Measurements from ENCODE around the gene ASCC1. TPM values are rescaled to one million over a fixed set of nuclear protein-coding genes. Genes with fewer than 3 reads are reported as not detected.

Gene ASCC1
- total and polyA plus RNA-seq, 2 experiments from 2014 or later, result 25.2 to 30.0 TPM

DNA sequence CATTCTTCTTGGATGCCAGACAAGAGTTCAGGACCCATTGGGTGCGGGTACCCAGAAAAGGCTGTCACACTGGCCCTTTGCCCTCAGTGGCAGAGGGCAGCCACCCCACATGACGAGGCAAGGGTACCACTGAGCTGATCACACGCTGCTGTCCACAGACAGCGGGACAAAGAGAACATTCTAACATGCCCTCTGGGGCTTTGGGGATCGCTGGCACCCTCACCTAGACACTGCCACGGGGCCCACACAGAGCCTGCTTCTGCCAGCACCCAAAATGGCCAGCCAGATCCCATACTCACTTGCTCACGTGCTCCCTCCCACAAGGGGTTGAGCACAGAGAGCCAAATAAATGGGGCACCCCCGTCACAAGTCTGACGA lies 111.0 kb downstream of the ASCC1 start:
- H3K4me2 ChIP-seq (ENCODE audit: unreplicated experiment), result no peak overlapping the region
- H2AFZ ChIP-seq, result no peak overlapping the region
- no peaks in the 10 kb centered on the region for H3K27me3 ChIP-seq (replicated peaks; ENCODE audit: insufficient read depth)
- DNase-seq, result no peak
- in situ Hi-C loops (cut with MboI), result no loop called here
- H3K9ac ChIP-seq, result no peak overlapping the region
- no peaks in the 10 kb centered on the region for H3K9me2 ChIP-seq (ENCODE audit: insufficient read depth)
- H3K36me3 ChIP-seq (ENCODE audit: low read depth), result peaks cover 14% of the 10 kb centered on the region; the same call in 1 of the 2 replicates
- no peaks in the 10 kb centered on the region for H4K20me1 ChIP-seq (ENCODE audit: insufficient read depth)
- 0 out of 2 replicates have a peak, but pooled peaks cover 9% of the 10 kb centered on the region for H3K4me1 ChIP-seq (ENCODE audit: insufficient read depth)
- no peak overlapping the region for H3K4me3 ChIP-seq
- H3K9me3 ChIP-seq (ENCODE audit: low read depth), result no peaks in the 10 kb centered on the region
- WGBS, 2 experiments (ENCODE audit: low coverage in 1 of 2, low lambda C conversion rate in 2 of 2, missing lambda C conversion rate in 2 of 2), result 90 to 96% methylated on average over 9 of the region's 9 CpGs
- H3K27ac ChIP-seq, result no peak overlapping the region
- TF ChIP-seq EZH2 (IDR thresholded peaks at IDR 0.05; ENCODE audit: insufficient read depth, poor library complexity, severe bottlenecking), result no peak
- TF ChIP-seq EZH2phosphoT487 (IDR thresholded peaks at IDR 0.05; ENCODE audit: insufficient read depth, low read depth), result no peak
- H3K79me2 ChIP-seq (ENCODE audit: insufficient read depth), result no peaks in the 10 kb centered on the region
- H3F3A ChIP-seq (ENCODE audit: insufficient read depth), result no peaks in the 10 kb centered on the region

DNA sequence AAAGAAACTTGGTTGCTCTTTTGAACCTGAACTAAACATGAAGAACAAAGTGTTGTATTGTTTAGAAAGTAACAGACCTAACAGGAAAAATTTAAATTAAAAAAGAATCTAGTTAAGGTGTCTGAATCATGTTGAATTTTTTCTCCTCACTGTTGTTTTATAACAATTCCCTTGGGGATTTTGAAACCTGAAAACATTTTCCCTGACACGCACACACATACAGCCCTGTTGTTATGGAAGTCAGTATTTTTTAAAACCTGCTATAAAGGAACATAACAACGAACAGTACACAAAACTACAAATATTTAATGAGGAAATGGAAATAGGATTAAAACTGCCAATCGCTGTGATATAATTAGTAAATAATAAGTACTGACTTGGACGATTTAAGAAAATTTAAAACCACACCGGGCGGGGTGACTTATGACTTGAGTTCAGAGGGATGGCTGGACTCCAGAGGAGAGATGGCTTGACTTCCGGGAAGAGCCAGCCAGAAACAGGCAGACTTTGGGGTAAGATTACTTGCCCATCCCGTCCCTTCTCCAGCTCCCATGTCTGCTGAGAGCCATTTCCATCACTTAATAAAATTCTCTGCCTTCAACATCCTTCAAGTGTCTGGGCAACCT lies 111.5 kb downstream of the ASCC1 start:
- Histone ChIP-seq H3K4me3 (no peak overlapping the region), H3K79me2 (ENCODE audit: insufficient read depth) (no peaks in the 10 kb centered on the region), H2AFZ (no peak overlapping the region), H3K27ac (no peak overlapping the region), H3K4me2 (ENCODE audit: unreplicated experiment) (no peak overlapping the region), H3F3A (ENCODE audit: insufficient read depth) (no peaks in the 10 kb centered on the region), H3K9ac (no peak overlapping the region), H3K4me1 (ENCODE audit: insufficient read depth) (0 out of 2 replicates have a peak, but pooled peaks cover 9% of the 10 kb centered on the region), H4K20me1 (ENCODE audit: insufficient read depth) (no peaks in the 10 kb centered on the region), H3K36me3 (ENCODE audit: low read depth) (peaks cover 14% of the 10 kb centered on the region; the same call in 1 of the 2 replicates), H3K9me2 (ENCODE audit: insufficient read depth) (no peaks in the 10 kb centered on the region), H3K27me3 (replicated peaks; ENCODE audit: insufficient read depth) (no peaks in the 10 kb centered on the region), H3K9me3 (ENCODE audit: low read depth) (no peaks in the 10 kb centered on the region)
- in situ Hi-C loops (cut with MboI), result no loop called here
- no peak for TF ChIP-seq EZH2 (IDR thresholded peaks at IDR 0.05; ENCODE audit: insufficient read depth, poor library complexity, severe bottlenecking)
- TF ChIP-seq EZH2phosphoT487 (IDR thresholded peaks at IDR 0.05; ENCODE audit: insufficient read depth, low read depth), result no peak
- WGBS, 2 experiments (ENCODE audit: low coverage in 1 of 2, low lambda C conversion rate in 2 of 2, missing lambda C conversion rate in 2 of 2), result 34 to 37% methylated on average over 8 of the region's 8 CpGs
- peak; percentile 62 for DNase-seq

DNA sequence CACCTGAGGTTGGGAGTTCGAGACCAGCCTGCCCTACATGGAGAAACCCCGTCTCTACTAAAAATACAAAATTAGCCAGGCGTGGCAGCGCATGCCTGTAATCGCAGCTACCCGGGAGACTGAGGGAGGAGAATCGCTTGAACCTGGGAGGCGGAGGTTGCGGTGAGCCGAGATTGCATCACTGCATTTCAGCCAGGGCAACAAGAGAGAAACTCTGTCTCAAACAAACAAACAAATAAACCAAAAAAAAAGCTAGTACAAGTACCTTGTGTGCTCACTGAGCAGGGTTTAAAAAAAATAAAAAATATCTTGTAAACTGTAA lies 116.5 kb downstream of the ASCC1 start:
- peaks cover 22% of the 10 kb centered on the region for H3K4me1 ChIP-seq (ENCODE audit: insufficient read depth)
- no peak overlapping the region for H3K4me2 ChIP-seq (ENCODE audit: unreplicated experiment)
- H3K27me3 ChIP-seq (replicated peaks; ENCODE audit: insufficient read depth), result no peaks in the 10 kb centered on the region
- peaks cover 14% of the 10 kb centered on the region; the same call in 1 of the 2 replicates for H3K36me3 ChIP-seq (ENCODE audit: low read depth)
- H3K9me2 ChIP-seq (ENCODE audit: insufficient read depth), result no peaks in the 10 kb centered on the region
- in situ Hi-C loops (cut with MboI), result no loop called here
- no peak for DNase-seq
- H3K9me3 ChIP-seq (ENCODE audit: low read depth), result no peaks in the 10 kb centered on the region
- H3K4me3 ChIP-seq, result no peak overlapping the region
- no peaks in the 10 kb centered on the region; the same call in 1 of the 2 replicates for H4K20me1 ChIP-seq (ENCODE audit: insufficient read depth)
- peaks cover 22% of the 10 kb centered on the region for H3F3A ChIP-seq (ENCODE audit: insufficient read depth)
- no peak overlapping the region for H3K27ac ChIP-seq
- no peak overlapping the region for H2AFZ ChIP-seq
- no peaks in the 10 kb centered on the region for H3K79me2 ChIP-seq (ENCODE audit: insufficient read depth)
- no peak overlapping the region for H3K9ac ChIP-seq
- 95 to 97% methylated on average over 10 of the region's 10 CpGs for WGBS, 2 experiments (ENCODE audit: low coverage in 1 of 2, low lambda C conversion rate in 2 of 2, missing lambda C conversion rate in 2 of 2)
- TF ChIP-seq EZH2phosphoT487 (IDR thresholded peaks at IDR 0.05; ENCODE audit: insufficient read depth, low read depth) (no peak), EZH2 (IDR thresholded peaks at IDR 0.05; ENCODE audit: insufficient read depth, poor library complexity, severe bottlenecking) (no peak)

DNA sequence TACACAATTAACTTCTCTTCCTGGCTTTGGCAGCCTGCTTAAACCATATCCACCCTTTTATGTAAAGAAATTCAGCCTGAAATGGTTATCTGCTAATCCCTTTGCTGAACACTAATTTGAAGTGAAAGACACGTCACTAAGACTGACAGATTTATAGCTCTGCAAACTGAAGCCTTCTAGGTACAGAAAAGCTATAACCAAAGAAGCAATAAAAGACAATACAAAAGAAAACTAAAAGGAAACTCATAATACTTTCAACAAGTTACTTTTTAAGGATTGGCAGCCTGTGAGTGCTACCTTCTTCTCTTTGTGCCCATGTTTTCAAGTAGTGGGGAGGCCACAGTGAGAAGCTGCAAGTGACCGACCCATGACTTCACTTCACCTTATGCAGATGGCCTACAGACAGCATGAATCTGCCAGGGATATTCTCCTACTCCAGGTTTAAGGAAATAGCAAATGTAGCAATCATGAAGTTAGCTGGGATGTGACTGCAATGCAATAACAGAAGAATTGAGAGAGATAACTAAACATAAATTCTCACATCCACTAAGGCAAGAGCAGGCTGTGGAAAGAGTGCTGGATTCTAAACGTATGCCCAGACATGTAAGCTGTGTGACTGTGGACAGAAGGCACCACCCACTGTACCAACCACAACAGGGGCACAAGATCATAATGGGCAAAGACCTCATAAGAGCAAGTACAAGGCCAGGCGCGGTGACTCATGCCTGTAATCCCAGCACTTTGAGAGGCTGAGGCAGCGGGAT lies 117.1 kb downstream of the ASCC1 start:
- DNase-seq, result no peak
- Histone ChIP-seq H3K4me1 (ENCODE audit: insufficient read depth) (peaks cover 17% of the 10 kb centered on the region), H4K20me1 (ENCODE audit: insufficient read depth) (no peaks in the 10 kb centered on the region; the same call in 1 of the 2 replicates), H3K9ac (no peak overlapping the region), H3K4me2 (ENCODE audit: unreplicated experiment) (no peak overlapping the region), H3K36me3 (ENCODE audit: low read depth) (peaks cover 14% of the 10 kb centered on the region; the same call in 1 of the 2 replicates), H3K4me3 (no peak overlapping the region), H3K27me3 (replicated peaks; ENCODE audit: insufficient read depth) (no peaks in the 10 kb centered on the region), H2AFZ (no peak overlapping the region), H3K9me3 (ENCODE audit: low read depth) (no peaks in the 10 kb centered on the region), H3F3A (ENCODE audit: insufficient read depth) (peaks cover 22% of the 10 kb centered on the region), H3K79me2 (ENCODE audit: insufficient read depth) (no peaks in the 10 kb centered on the region), H3K27ac (no peak overlapping the region), H3K9me2 (ENCODE audit: insufficient read depth) (no peaks in the 10 kb centered on the region)
- in situ Hi-C loops (cut with MboI), result no loop called here
- 92 to 98% methylated on average over 6 of the region's 6 CpGs for WGBS, 2 experiments (ENCODE audit: low coverage in 1 of 2, low lambda C conversion rate in 2 of 2, missing lambda C conversion rate in 2 of 2)
- TF ChIP-seq EZH2 (IDR thresholded peaks at IDR 0.05; ENCODE audit: insufficient read depth, poor library complexity, severe bottlenecking) (no peak), EZH2phosphoT487 (IDR thresholded peaks at IDR 0.05; ENCODE audit: insufficient read depth, low read depth) (no peak)

All from GM23248 (cell line).